Transverse colon (tissue), 3 donors: Measurements from ENCODE around the gene RPS6KA5.

ENCODE experiments used
- CTCF ChIP-seq, 5 experiments: fragments of 200-600 bp in 3 of 5; fragments of 450-650 bp in 2 of 5; sonication (generic) in 3 of 5; IDR thresholded peaks; 1 replicate in 2 of 5; 2 replicates in 3 of 5; pipeline ENCODE4 v1.5.1; 2016 to 2017; ENCODE audit warnings: antibody characterized with exemption in 5 of 5, inconsistent platforms in 3 of 5, mild to moderate bottlenecking in 2 of 5, moderate library complexity in 1 of 5
- POLR2A ChIP-seq: fragments of 450-650 bp; IDR thresholded peaks from one replicate; pipeline ENCODE4 v1.6.1; 2016; ENCODE audit warnings: antibody characterized with exemption, mild to moderate bottlenecking, moderate library complexity

GRCh38 chr14:91098591-91098990 is 38.1 kb upstream of the RPS6KA5 start:
- TF ChIP-seq CTCF (IDR thresholded peaks at IDR 0.05) (no peak), POLR2A (no peak)
